LNCaP clone FGC (cell line): ENCODE results near the gene TAL1.

Source experiments
- DNase-seq: peaks from one replicate; pipeline ENCODE4 v3.0.0-alpha.2; 2011; ENCODE audit warnings: low read depth
- H3K4me3 ChIP-seq: 2 replicates; pipeline ENCODE4 v1.5.1; 2011; ENCODE audit warnings: mild to moderate bottlenecking, low read depth, low read length, control low read depth
- CTCF ChIP-seq: IDR thresholded peaks from 2 replicates; pipeline ENCODE4 v1.5.1; 2012; ENCODE audit warnings: mild to moderate bottlenecking; ENCODE audit not compliant: control insufficient read depth, insufficient read depth; ENCODE audit errors: extremely low read depth

The TAL1 gene

GRCh38 chr1:47186267-47187185 lies 45.5 kb downstream of the TAL1 start:
- TF ChIP-seq CTCF: no peak
- H3K4me3 ChIP-seq: no peak overlapping the region
- no peak for DNase-seq

- no peak for DNase-seq
- TF ChIP-seq CTCF: no peak
- H3K4me3 ChIP-seq: no peak overlapping the region
Observed at GRCh38 chr1:47184822-47185677, 47.0 kb downstream of the TAL1 start.

GRCh38 chr1:47184090-47184821 lies 47.8 kb downstream of the TAL1 start:
- no peak for DNase-seq
- no peak overlapping the region for H3K4me3 ChIP-seq
- no peak for TF ChIP-seq CTCF

GRCh38 chr1:47183308-47184089 lies 48.5 kb downstream of the TAL1 start:
- DNase-seq: no peak
- TF ChIP-seq CTCF: no peak

GRCh38 chr1:47182676-47183235 lies 49.3 kb downstream of the TAL1 start:
- DNase-seq: no peak
- no peak overlapping the region for H3K4me3 ChIP-seq
- no peak for TF ChIP-seq CTCF

More at GRCh38 chr1:47183308-47184089, 48.5 kb downstream of the TAL1 start:
- no peak overlapping the region for H3K4me3 ChIP-seq
